H9 (cell line): ENCODE results near the gene ACTN1. TPM values are rescaled to one million over a fixed set of nuclear protein-coding genes. Genes with fewer than 3 reads are reported as not detected.

ENCODE experiments used
- DNase-seq: peaks from one replicate; pipeline ENCODE4 v3.0.0-alpha.2; 2017
- H2AFZ ChIP-seq: one replicate; pipeline ENCODE4 v1.6.1; 2013; ENCODE audit warnings: mild to moderate bottlenecking, low read length, control low read depth, moderate library complexity
- H2AK5ac ChIP-seq: 2 replicates; pipeline ENCODE4 v1.6.1; 2013; ENCODE audit warnings: low read length, control low read depth, mixed read lengths; ENCODE audit not compliant: insufficient read length
- H2BK120ac ChIP-seq: one replicate; pipeline ENCODE4 v1.6.1; 2013; ENCODE audit warnings: low read depth, mild to moderate bottlenecking, low read length, control low read depth, inconsistent platforms; ENCODE audit not compliant: poor library complexity, severe bottlenecking
- H2BK12ac ChIP-seq: 2 replicates; pipeline ENCODE4 v1.6.1; 2013; ENCODE audit warnings: low read length, control low read depth, mixed read lengths, low read depth; ENCODE audit not compliant: insufficient read length
- H2BK15ac ChIP-seq: 2 replicates; pipeline ENCODE4 v1.6.1; 2013; ENCODE audit warnings: low read depth, low read length, control low read depth
- H2BK20ac ChIP-seq: one replicate; pipeline ENCODE4 v1.6.1; 2013; ENCODE audit warnings: low read depth, mild to moderate bottlenecking, low read length, control low read depth, inconsistent platforms; ENCODE audit not compliant: poor library complexity, severe bottlenecking
- H2BK5ac ChIP-seq: 2 replicates; pipeline ENCODE4 v1.6.1; 2013; ENCODE audit warnings: low read length, control low read depth, mixed read lengths; ENCODE audit not compliant: insufficient read length
- H3K14ac ChIP-seq: 2 replicates; pipeline ENCODE4 v1.6.1; 2013; ENCODE audit warnings: low read length, control low read depth; ENCODE audit not compliant: insufficient read depth
- H3K18ac ChIP-seq: 2 replicates; pipeline ENCODE4 v1.6.1; 2013; ENCODE audit warnings: low read depth, mild to moderate bottlenecking, mixed read lengths, low read length, control low read depth; ENCODE audit not compliant: insufficient read length
- H3K23ac ChIP-seq: 2 replicates; pipeline ENCODE4 v1.6.1; 2013; ENCODE audit warnings: low read length, control low read depth, mixed read lengths, low read depth; ENCODE audit not compliant: insufficient read length
- H3K23me2 ChIP-seq: 2 replicates; pipeline ENCODE4 v1.6.1; 2013; ENCODE audit warnings: low read depth, mild to moderate bottlenecking, mixed read lengths, low read length, control low read depth; ENCODE audit not compliant: insufficient read length, poor library complexity, severe bottlenecking
- H3K27ac ChIP-seq: 2 replicates; pipeline ENCODE4 v1.5.1; 2013; ENCODE audit warnings: low read length, control low read depth, mixed read lengths, low read depth; ENCODE audit not compliant: insufficient read length
- H3K27me3 ChIP-seq: 2 replicates; pipeline ENCODE4 v1.6.1; 2013; ENCODE audit warnings: low read length, control low read depth, inconsistent platforms; ENCODE audit not compliant: insufficient read depth
- H3K4ac ChIP-seq: 2 replicates; pipeline ENCODE4 v1.6.1; 2013; ENCODE audit warnings: low read depth, mild to moderate bottlenecking, control low read depth, inconsistent platforms, low read length, moderate library complexity
- H3K4me1 ChIP-seq: 2 replicates; pipeline ENCODE4 v1.6.1; 2013; ENCODE audit warnings: low read length, control low read depth, inconsistent platforms; ENCODE audit not compliant: insufficient read depth
- H3K4me2 ChIP-seq: 2 replicates; pipeline ENCODE4 v1.6.1; 2013; ENCODE audit warnings: low read length, control low read depth, mixed read lengths; ENCODE audit not compliant: insufficient read length, insufficient read depth
- H3K56ac ChIP-seq: 2 replicates; pipeline ENCODE4 v1.6.1; 2013; ENCODE audit warnings: low read depth, mild to moderate bottlenecking, mixed read lengths, low read length, control low read depth; ENCODE audit not compliant: insufficient read length
- H3K79me1 ChIP-seq: 2 replicates; pipeline ENCODE4 v1.6.1; 2013; ENCODE audit warnings: low read depth, mild to moderate bottlenecking, moderate library complexity, low read length, control low read depth, inconsistent platforms; ENCODE audit not compliant: insufficient read depth, poor library complexity, severe bottlenecking
- H3K79me2 ChIP-seq: 2 replicates; pipeline ENCODE4 v1.6.1; 2013; ENCODE audit warnings: low read length, control low read depth, inconsistent platforms; ENCODE audit not compliant: insufficient read depth
- H3K9ac ChIP-seq: 2 replicates; pipeline ENCODE4 v1.6.1; 2013; ENCODE audit warnings: low read length, control low read depth, mixed read lengths; ENCODE audit not compliant: insufficient read length; ENCODE audit errors: extremely low read depth
- H3K9me3 ChIP-seq: one replicate; pipeline ENCODE4 v1.6.1; 2013; ENCODE audit warnings: low read depth, low read length, inconsistent platforms; ENCODE audit not compliant: control insufficient read depth
- H3T11ph ChIP-seq: one replicate; pipeline ENCODE4 v1.6.1; 2013; ENCODE audit warnings: mild to moderate bottlenecking, low read length, control low read depth, inconsistent platforms
- H4K20me1 ChIP-seq: one replicate; pipeline ENCODE4 v1.6.1; 2013; ENCODE audit not compliant: control insufficient read depth, insufficient read length, insufficient read depth
- H4K5ac ChIP-seq: 2 replicates; pipeline ENCODE4 v1.6.1; 2013; ENCODE audit warnings: low read depth, mild to moderate bottlenecking, mixed read lengths, low read length, control low read depth; ENCODE audit not compliant: insufficient read length
- H4K8ac ChIP-seq: replicated peaks from 2 replicates; pipeline ENCODE4 v1.6.1; 2013; ENCODE audit warnings: low read length, control low read depth, mixed read lengths, low read depth; ENCODE audit not compliant: insufficient read length
- H4K91ac ChIP-seq: 2 replicates; pipeline ENCODE4 v1.6.1; 2013; ENCODE audit warnings: low read depth, mild to moderate bottlenecking, moderate library complexity, mixed read lengths, low read length, control low read depth; ENCODE audit not compliant: insufficient read length
- H3K27ac Mint-ChIP-seq, 3 experiments: 2 replicates in 2 of 3; 3 replicates in 1 of 3; pipeline ENCODE4 v1.8.0; 2020 to 2021; ENCODE audit warnings: mixed read lengths in 3 of 3, mild to moderate bottlenecking in 1 of 3, moderate library complexity in 1 of 3
- H3K27me3 Mint-ChIP-seq: 2 replicates; pipeline ENCODE4 v1.8.0; 2021; ENCODE audit warnings: low read depth, mild to moderate bottlenecking, moderate library complexity, mixed read lengths
- H3K36me3 Mint-ChIP-seq, 3 experiments: 2 replicates in 2 of 3; 3 replicates in 1 of 3; pipeline ENCODE4 v1.8.0; 2020 to 2021; ENCODE audit warnings: low read depth in 3 of 3, mixed read lengths in 3 of 3; ENCODE audit not compliant: insufficient read depth in 1 of 3
- H3K4me1 Mint-ChIP-seq, 2 experiments: 2 replicates each; pipeline ENCODE4 v1.8.0; 2020; ENCODE audit warnings: mixed read lengths in 2 of 2
- H3K4me3 Mint-ChIP-seq, 2 experiments: 2 replicates in 1 of 2; 3 replicates in 1 of 2; pipeline ENCODE4 v1.8.0; 2020 to 2021; ENCODE audit warnings: mild to moderate bottlenecking in 2 of 2, mixed read lengths in 2 of 2, moderate library complexity in 1 of 2
- H3K9me3 Mint-ChIP-seq, 2 experiments: 2 replicates in 1 of 2; 3 replicates in 1 of 2; pipeline ENCODE4 v1.8.0; 2020; ENCODE audit warnings: mild to moderate bottlenecking in 2 of 2, mixed read lengths in 2 of 2, moderate library complexity in 1 of 2
- CTCF ChIP-seq: fragments of 200-600 bp; sonication (generic); conservative IDR thresholded peaks from 3 replicates; pipeline ENCODE4 v1.8.0; 2021; ENCODE audit warnings: antibody characterized with exemption, mild to moderate bottlenecking
- WGBS: extraction: QIAGEN DNeasy Blood & Tissue Kit; methylation state at CpG from one replicate; pipeline ENCODE4 v1.1.7; 2013; ENCODE audit warnings: missing lambda C conversion rate, low lambda C conversion rate, mixed read lengths; ENCODE audit not compliant: insufficient read length; ENCODE audit errors: extremely low coverage; 5-methylcytosine and 5-hydroxymethylcytosine counted together
- total RNA-seq: library from RNA; stranded (reverse); gene quantifications from 2 replicates; pipeline ENCODE4 v1.2.1, GENCODE V29; 2021

Gene ACTN1
- total RNA-seq, 1 experiment from 2014 or later: 219 TPM

GRCh38 chr14:69010648-69011047, 31.5 kb upstream of the ACTN1 start:
- H2BK120ac ChIP-seq: no peak overlapping the region

More at GRCh38 chr14:69010648-69011047, 31.5 kb upstream of the ACTN1 start:
- no peaks in the 10 kb centered on the region for H3K79me2 ChIP-seq
- no peak for TF ChIP-seq CTCF
- no peak overlapping the region for H2BK15ac ChIP-seq
- H3K9ac ChIP-seq: no peak overlapping the region
- no peak overlapping the region for H2AK5ac ChIP-seq
- no peak overlapping the region for H4K5ac ChIP-seq
- no peaks in the 10 kb centered on the region for H4K20me1 ChIP-seq
- H3K27ac ChIP-seq: no peak overlapping the region
- H3K18ac ChIP-seq: no peak overlapping the region
- H3K36me3 Mint-ChIP-seq: no peaks in the 10 kb centered on the region
- H2BK12ac ChIP-seq: no peak overlapping the region
- H2AFZ ChIP-seq: no peak overlapping the region
- H3K27me3 ChIP-seq: no peaks in the 10 kb centered on the region
- no peak overlapping the region for H3K4ac ChIP-seq
- no peak overlapping the region for H2BK5ac ChIP-seq
- H4K8ac ChIP-seq: no peak overlapping the region
- H3K4me1 ChIP-seq: peaks cover 8% of the 10 kb centered on the region; the same call in 1 of the 2 replicates
- peaks cover 2% of the 10 kb centered on the region; the same call in 1 of the 2 replicates for H3K27me3 Mint-ChIP-seq
- WGBS: no CpG with 5 or more reads among the region's 1 CpG
- H3K14ac ChIP-seq: no peak overlapping the region
- H2BK20ac ChIP-seq: no peak overlapping the region
- no peak overlapping the region for H3K56ac ChIP-seq
- no peak overlapping the region for H3K4me2 ChIP-seq
- no peaks in the 10 kb centered on the region for H3K9me3 Mint-ChIP-seq
- no peaks in the 10 kb centered on the region for H3K23me2 ChIP-seq
- no peak overlapping the region for H3K23ac ChIP-seq
- H3T11ph ChIP-seq: no peak overlapping the region
- H3K4me3 Mint-ChIP-seq: no peak overlapping the region
- DNase-seq: no peak
- H3K4me1 Mint-ChIP-seq: peaks cover 22 to 25% of the 10 kb centered on the region in 2 experiments
- no peaks in the 10 kb centered on the region for H3K79me1 ChIP-seq
- H4K91ac ChIP-seq: no peak overlapping the region
- H3K9me3 ChIP-seq: no peaks in the 10 kb centered on the region
- no peak overlapping the region for H3K27ac Mint-ChIP-seq
